Bronchial epithelial cell (primary cell): ENCODE data around the gene COQ8A. TPM values are rescaled to one million over a fixed set of nuclear protein-coding genes. Genes with fewer than 3 reads are reported as not detected.
A peak's percentile ranks its signal among the peaks of the same experiment; 100 is the strongest.

Source experiments
- DNase-seq: peaks from one replicate; pipeline ENCODE4 v3.0.0-alpha.2; 2010; ENCODE audit warnings: low read depth
- FAIRE-seq: peaks from 2 replicates; lab custom pipeline; 2011; peaks lifted over from hg19 to GRCh38; lab: Jason Lieb, UNC
- H3K27me3 ChIP-seq: 2 replicates; pipeline ENCODE4 v1.5.1; 2011; ENCODE audit warnings: low read length; ENCODE audit not compliant: control insufficient read depth, insufficient read depth
- H3K36me3 ChIP-seq: 2 replicates; pipeline ENCODE4 v1.5.1; 2011; ENCODE audit warnings: low read length; ENCODE audit not compliant: control insufficient read depth, insufficient read depth
- H3K4me3 ChIP-seq: 2 replicates; pipeline ENCODE4 v1.5.1; 2011; ENCODE audit warnings: mild to moderate bottlenecking, low read depth, low read length, control low read depth
- CTCF ChIP-seq: IDR thresholded peaks from 2 replicates; pipeline ENCODE4 v1.5.1; 2011; ENCODE audit warnings: mild to moderate bottlenecking, moderate library complexity, low read length, control low read depth, inconsistent platforms; ENCODE audit not compliant: insufficient read depth, severe bottlenecking
- total RNA-seq: library from RNA; depleted of rRNA; stranded (reverse); fragments of >200 nt; gene quantifications from 2 replicates; pipeline ENCODE4 v1.2.1, GENCODE V29; 2014

Gene COQ8A
- total RNA-seq = 2.3 and 6.1 TPM in 2 replicates

GRCh38 chr1:226940029-226940805, at the start of gene COQ8A:
Gene COQ8A, plus strand, starts transcription at chr1:226940294. Its CDS starts 21,092 bp downstream, at chr1:226961386.
- Histone ChIP-seq H3K36me3 (no peaks in the 10 kb centered on the region), H3K27me3 (no peaks in the 10 kb centered on the region), H3K4me3 (peak within 1 kb of the TSS; percentile 66)
- no peak for TF ChIP-seq CTCF
- DNase-seq = peak; percentile 96
- FAIRE-seq = no peak

- TF ChIP-seq CTCF = no peak
- FAIRE-seq (peak; percentile 40), DNase-seq (no peak)
- H3K27me3 ChIP-seq = no peaks in the 10 kb centered on the region
- no peak overlapping the region for H3K4me3 ChIP-seq
- H3K36me3 ChIP-seq = peaks cover 4% of the 10 kb centered on the region
Observed at GRCh38 chr1:226890331-226891108, 49.6 kb upstream of the COQ8A start.

GRCh38 chr1:226891346-226891745, 48.7 kb upstream of the COQ8A start:
- Histone ChIP-seq H3K27me3 (no peaks in the 10 kb centered on the region), H3K4me3 (no peak overlapping the region), H3K36me3 (peaks cover 4% of the 10 kb centered on the region)
- no peak for FAIRE-seq
- no peak for DNase-seq
- TF ChIP-seq CTCF = no peak

GRCh38 chr1:226891846-226892523, 48.1 kb upstream of the COQ8A start:
- Histone ChIP-seq H3K36me3 (peaks cover 4% of the 10 kb centered on the region), H3K4me3 (no peak overlapping the region), H3K27me3 (no peaks in the 10 kb centered on the region)
- TF ChIP-seq CTCF = no peak
- peak; percentile 18 for DNase-seq
- FAIRE-seq = no peak

GRCh38 chr1:226892524-226892875, 47.6 kb upstream of the COQ8A start:
- Histone ChIP-seq H3K4me3 (no peak overlapping the region), H3K36me3 (peaks cover 4% of the 10 kb centered on the region), H3K27me3 (no peaks in the 10 kb centered on the region)
- DNase-seq (no peak), FAIRE-seq (no peak)
- no peak for TF ChIP-seq CTCF
